NB4 (cell line): ENCODE measurements around the gene NSUN5.
"Not testable (repeated sequence)": the region's sequence is repeated elsewhere in the genome, so short reads cannot be mapped to it uniquely, and the experiment has no call there.

Source experiments
- POLR2A ChIP-seq: IDR thresholded peaks from 2 replicates; pipeline ENCODE4 v1.6.1; 2011; ENCODE audit warnings: mild to moderate bottlenecking; ENCODE audit not compliant: insufficient read length; ENCODE audit errors: extremely low read depth
- TF ChIP-seq, protein P1 (sequence below): IDR thresholded peaks from one replicate; pipeline ENCODE4 v1.5.1; 2012; ENCODE audit warnings: low read depth, low read length
- TF ChIP-seq, protein P2 (sequence below): IDR thresholded peaks from 2 replicates; pipeline ENCODE4 v1.6.1; 2011; ENCODE audit warnings: low read depth, low read length

GRCh38 chr7:73302846-73303245 lies 5.8 kb downstream of the NSUN5 start:
- TF ChIP-seq, protein P1, sequence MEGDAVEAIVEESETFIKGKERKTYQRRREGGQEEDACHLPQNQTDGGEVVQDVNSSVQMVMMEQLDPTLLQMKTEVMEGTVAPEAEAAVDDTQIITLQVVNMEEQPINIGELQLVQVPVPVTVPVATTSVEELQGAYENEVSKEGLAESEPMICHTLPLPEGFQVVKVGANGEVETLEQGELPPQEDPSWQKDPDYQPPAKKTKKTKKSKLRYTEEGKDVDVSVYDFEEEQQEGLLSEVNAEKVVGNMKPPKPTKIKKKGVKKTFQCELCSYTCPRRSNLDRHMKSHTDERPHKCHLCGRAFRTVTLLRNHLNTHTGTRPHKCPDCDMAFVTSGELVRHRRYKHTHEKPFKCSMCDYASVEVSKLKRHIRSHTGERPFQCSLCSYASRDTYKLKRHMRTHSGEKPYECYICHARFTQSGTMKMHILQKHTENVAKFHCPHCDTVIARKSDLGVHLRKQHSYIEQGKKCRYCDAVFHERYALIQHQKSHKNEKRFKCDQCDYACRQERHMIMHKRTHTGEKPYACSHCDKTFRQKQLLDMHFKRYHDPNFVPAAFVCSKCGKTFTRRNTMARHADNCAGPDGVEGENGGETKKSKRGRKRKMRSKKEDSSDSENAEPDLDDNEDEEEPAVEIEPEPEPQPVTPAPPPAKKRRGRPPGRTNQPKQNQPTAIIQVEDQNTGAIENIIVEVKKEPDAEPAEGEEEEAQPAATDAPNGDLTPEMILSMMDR = not testable (repeated sequence)
- TF ChIP-seq POLR2A = not testable (repeated sequence)
- TF ChIP-seq, protein P2, sequence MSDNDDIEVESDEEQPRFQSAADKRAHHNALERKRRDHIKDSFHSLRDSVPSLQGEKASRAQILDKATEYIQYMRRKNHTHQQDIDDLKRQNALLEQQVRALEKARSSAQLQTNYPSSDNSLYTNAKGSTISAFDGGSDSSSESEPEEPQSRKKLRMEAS = not testable (repeated sequence)
